Liver (tissue), 9 donors: ENCODE results near the gene OR52I2. TPM values are rescaled to one million over a fixed set of nuclear protein-coding genes. Genes with fewer than 3 reads are reported as not detected.

Source experiments
- DNase-seq: peaks from one replicate; pipeline ENCODE4 v3.0.0-alpha.2; 2017; ENCODE audit warnings: low spot score
- H3K27ac ChIP-seq, 2 donors: one replicate each; pipeline ENCODE4 v1.7.0; 2013; ENCODE audit warnings: inconsistent platforms in 2 of 2, low read length in 2 of 2, control low read depth in 1 of 2, low read depth in 1 of 2, mild to moderate bottlenecking in 1 of 2
- H3K27me3 ChIP-seq, 4 donors: one replicate each; pipeline versions ENCODE4 v1.6.1 to v1.7.0; 2013; ENCODE audit warnings: low read length in 3 of 4, inconsistent platforms in 1 of 4, mild to moderate bottlenecking in 1 of 4, moderate library complexity in 1 of 4; ENCODE audit not compliant: control insufficient read depth in 4 of 4, insufficient read depth in 4 of 4
- H3K36me3 ChIP-seq, 4 donors: one replicate each; pipeline versions ENCODE4 v1.6.1 to v1.7.0; 2013; ENCODE audit warnings: low read length in 3 of 4, mild to moderate bottlenecking in 3 of 4, low read depth in 1 of 4, moderate library complexity in 1 of 4; ENCODE audit not compliant: control insufficient read depth in 4 of 4, insufficient read depth in 3 of 4
- H3K4me1 ChIP-seq, 4 donors: one replicate each; pipeline versions ENCODE4 v1.6.1 to v1.7.0; 2013; ENCODE audit warnings: low read length in 3 of 4, mild to moderate bottlenecking in 3 of 4, moderate library complexity in 1 of 4; ENCODE audit not compliant: control insufficient read depth in 4 of 4, insufficient read depth in 4 of 4
- H3K4me3 ChIP-seq, 3 donors: one replicate each; pipeline versions ENCODE4 v1.6.1 to v1.7.0; 2013; ENCODE audit warnings: low read length in 3 of 3, control low read depth in 1 of 3, low read depth in 1 of 3, mild to moderate bottlenecking in 1 of 3
- H3K9ac ChIP-seq, 2 donors: one replicate each; pipeline ENCODE4 v1.7.0; 2013; ENCODE audit warnings: low read length in 2 of 2, mild to moderate bottlenecking in 2 of 2, moderate library complexity in 2 of 2, control low read depth in 1 of 2, low read depth in 1 of 2
- H3K9me3 ChIP-seq, 4 donors: one replicate each; pipeline versions ENCODE4 v1.6.1 to v1.7.0; 2013; ENCODE audit warnings: low read length in 3 of 4; ENCODE audit not compliant: control insufficient read depth in 4 of 4
- CTCF ChIP-seq: fragments of 150-350 bp; IDR thresholded peaks from 2 replicates; pipeline ENCODE4 v1.5.1; 2017; ENCODE audit warnings: improper control_type of control experiment, low read depth, low read length; ENCODE audit not compliant: missing input control
- EGR1 ChIP-seq, 2 donors: IDR thresholded peaks; 2 replicates each; pipeline ENCODE4 v1.6.1; 2016 to 2018; ENCODE audit warnings: antibody characterized with exemption in 2 of 2, low read depth in 2 of 2
- FOXA1 ChIP-seq: IDR thresholded peaks from 2 replicates; pipeline ENCODE4 v1.6.1; 2016; ENCODE audit warnings: antibody characterized with exemption
- GABPA ChIP-seq, 2 donors: IDR thresholded peaks in 1 of 2; conservative IDR thresholded peaks in 1 of 2; 2 replicates each; pipeline ENCODE4 v1.6.1; 2016; ENCODE audit warnings: antibody characterized with exemption in 2 of 2, mild to moderate bottlenecking in 1 of 2, moderate library complexity in 1 of 2
- HNF4A ChIP-seq, 2 donors: conservative IDR thresholded peaks; 2 replicates each; pipeline ENCODE4 v1.6.1; 2016; ENCODE audit warnings: antibody characterized with exemption in 2 of 2, mild to moderate bottlenecking in 2 of 2
- HNF4G ChIP-seq: IDR thresholded peaks from 2 replicates; pipeline ENCODE4 v1.6.1; 2016; ENCODE audit warnings: antibody characterized with exemption
- JUND ChIP-seq, 2 donors: IDR thresholded peaks; 2 replicates each; pipeline ENCODE4 v1.6.1; 2016; ENCODE audit warnings: antibody characterized with exemption in 2 of 2
- MAX ChIP-seq: IDR thresholded peaks from 2 replicates; pipeline ENCODE4 v1.6.1; 2016; ENCODE audit warnings: antibody characterized with exemption
- NR2F2 ChIP-seq: IDR thresholded peaks from 2 replicates; pipeline ENCODE4 v1.6.1; 2016; ENCODE audit warnings: antibody characterized with exemption
- RAD21 ChIP-seq, 2 donors: IDR thresholded peaks; 2 replicates each; pipeline ENCODE4 v1.6.1; 2016; ENCODE audit warnings: antibody characterized with exemption in 2 of 2, mild to moderate bottlenecking in 2 of 2
- REST ChIP-seq: IDR thresholded peaks from 2 replicates; pipeline ENCODE4 v1.6.1; 2016; ENCODE audit warnings: antibody characterized with exemption, mild to moderate bottlenecking
- RXRA ChIP-seq, 2 donors: IDR thresholded peaks; 2 replicates each; pipeline ENCODE4 v1.6.1; 2017 to 2018; ENCODE audit warnings: antibody characterized with exemption in 2 of 2, mild to moderate bottlenecking in 1 of 2
- SP1 ChIP-seq: IDR thresholded peaks from 2 replicates; pipeline ENCODE4 v1.6.1; 2018; ENCODE audit warnings: antibody characterized with exemption, mild to moderate bottlenecking
- YY1 ChIP-seq: IDR thresholded peaks from 2 replicates; pipeline ENCODE4 v1.6.1; 2016; ENCODE audit warnings: antibody characterized with exemption, mild to moderate bottlenecking
- WGBS: extraction: QIAGEN DNeasy Blood & Tissue Kit; methylation state at CpG from one replicate; pipeline ENCODE4 v1.1.7; 2013; 5-methylcytosine and 5-hydroxymethylcytosine counted together
- polyA plus RNA-seq, 2 donors: library from polyadenylated mRNA; stranded (reverse) in 1 of 2; unstranded in 1 of 2; fragments of 200-250 nt in 1 of 2; fragments of >200 nt in 1 of 2; fragmentation: Nextera tagmentation in 1 of 2; extraction: Ambion mirVana in 1 of 2; gene quantifications; one replicate each; pipeline versions ENCODE4 v1.2.1 to v1.2.3, GENCODE V29; 2013 to 2015
- total RNA-seq, 2 donors: library from RNA; depleted of rRNA; stranded (reverse); fragments of >200 nt; gene quantifications; one replicate each; pipeline ENCODE4 v1.2.3, GENCODE V29; 2014
- TF ChIP-seq, protein P1 (sequence below): IDR thresholded peaks from 2 replicates; pipeline ENCODE4 v1.6.1; 2016; ENCODE audit warnings: antibody characterized with exemption
- TF ChIP-seq, protein P2 (sequence below): IDR thresholded peaks from 2 replicates; pipeline ENCODE4 v1.6.1; 2016; ENCODE audit warnings: antibody characterized with exemption
- donor health status: healthy.
- donor health status: healthy.
- donor health status: healthy.
- donor health status: healthy.
- donor health status: healthy.

OR52I2 gene
- total and polyA plus RNA-seq, 4 donors: under 0.01 TPM; not detected in 3

GRCh38 chr11:4543561-4543960 lies 38.0 kb upstream of the OR52I2 start:
- no peaks in the 10 kb centered on the region for H3K27me3 ChIP-seq
- no peak for DNase-seq
- no peaks in the 10 kb centered on the region for H3K36me3 ChIP-seq
- no peaks in the 10 kb centered on the region for H3K9me3 ChIP-seq
- no peak overlapping the region for H3K27ac ChIP-seq
- H3K9ac ChIP-seq: no peak overlapping the region
- peaks cover 7 to 20% (median 18%) of the 10 kb centered on the region in 4 donors for H3K4me1 ChIP-seq
- H3K4me3 ChIP-seq: no peak overlapping the region
- TF ChIP-seq GABPA (IDR thresholded peaks at IDR 0.05 in 1 of 2, conservative IDR thresholded peaks at IDR 0.05 in 1 of 2) (no peak), RXRA (IDR thresholded peaks at IDR 0.05) (no peak), YY1 (no peak), REST (no peak), JUND (IDR thresholded peaks at IDR 0.05) (no peak), NR2F2 (no peak), EGR1 (IDR thresholded peaks at IDR 0.05; ENCODE audit: low read depth in 2 of 2) (no peak), MAX (no peak), HNF4A (conservative IDR thresholded peaks at IDR 0.05) (no peak), HNF4G (no peak)
- TF ChIP-seq, protein P1, sequence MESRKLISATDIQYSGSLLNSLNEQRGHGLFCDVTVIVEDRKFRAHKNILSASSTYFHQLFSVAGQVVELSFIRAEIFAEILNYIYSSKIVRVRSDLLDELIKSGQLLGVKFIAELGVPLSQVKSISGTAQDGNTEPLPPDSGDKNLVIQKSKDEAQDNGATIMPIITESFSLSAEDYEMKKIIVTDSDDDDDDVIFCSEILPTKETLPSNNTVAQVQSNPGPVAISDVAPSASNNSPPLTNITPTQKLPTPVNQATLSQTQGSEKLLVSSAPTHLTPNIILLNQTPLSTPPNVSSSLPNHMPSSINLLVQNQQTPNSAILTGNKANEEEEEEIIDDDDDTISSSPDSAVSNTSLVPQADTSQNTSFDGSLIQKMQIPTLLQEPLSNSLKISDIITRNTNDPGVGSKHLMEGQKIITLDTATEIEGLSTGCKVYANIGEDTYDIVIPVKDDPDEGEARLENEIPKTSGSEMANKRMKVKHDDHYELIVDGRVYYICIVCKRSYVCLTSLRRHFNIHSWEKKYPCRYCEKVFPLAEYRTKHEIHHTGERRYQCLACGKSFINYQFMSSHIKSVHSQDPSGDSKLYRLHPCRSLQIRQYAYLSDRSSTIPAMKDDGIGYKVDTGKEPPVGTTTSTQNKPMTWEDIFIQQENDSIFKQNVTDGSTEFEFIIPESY: no peak
- TF ChIP-seq, protein P2, sequence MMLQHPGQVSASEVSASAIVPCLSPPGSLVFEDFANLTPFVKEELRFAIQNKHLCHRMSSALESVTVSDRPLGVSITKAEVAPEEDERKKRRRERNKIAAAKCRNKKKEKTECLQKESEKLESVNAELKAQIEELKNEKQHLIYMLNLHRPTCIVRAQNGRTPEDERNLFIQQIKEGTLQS: no peak

GRCh38 chr11:4544891-4545290 lies 36.7 kb upstream of the OR52I2 start, which contains the start of gene OR52M1:
Gene OR52M1 (plus strand): TSS chr11:4545191. CDS start chr11:4545191, 0 bp downstream.
- TF ChIP-seq SP1 (no peak), FOXA1 (no peak), GABPA (IDR thresholded peaks at IDR 0.05 in 1 of 2, conservative IDR thresholded peaks at IDR 0.05 in 1 of 2) (no peak), YY1 (no peak), EGR1 (IDR thresholded peaks at IDR 0.05; ENCODE audit: low read depth in 2 of 2) (no peak), CTCF (no peak), NR2F2 (no peak), RAD21 (IDR thresholded peaks at IDR 0.05) (no peak)
- TF ChIP-seq, protein P1: no peak
- Histone ChIP-seq H3K9ac (no peak within 1 kb of the TSS), H3K9me3 (no peaks in the 10 kb centered on the region), H3K27ac (peak within 1 kb of the TSS; percentile 78 to 98), H3K4me3 (no peak within 1 kb of the TSS), H3K27me3 (no peaks in the 10 kb centered on the region), H3K4me1 (peaks cover 7 to 20% (median 18%) of the 10 kb centered on the region in 4 donors), H3K36me3 (no peaks in the 10 kb centered on the region)
- DNase-seq: no peak
- WGBS: 87% methylated on average over 5 of the region's 5 CpGs
